GM12891 (cell line): ENCODE measurements around the gene SRGAP2B.
"Not testable (repeated sequence)": the region's sequence is repeated elsewhere in the genome, so short reads cannot be mapped to it uniquely, and the experiment has no call there.

ENCODE experiments used
- POLR2A ChIP-seq: IDR thresholded peaks from 2 replicates; pipeline ENCODE4 v1.6.1; 2011; ENCODE audit warnings: low read depth, low read length, control low read depth
- POLR2AphosphoS5 ChIP-seq: IDR thresholded peaks from 2 replicates; pipeline ENCODE4 v1.6.1; 2011; ENCODE audit warnings: low read depth, low read length, control low read depth
- SPI1 ChIP-seq: IDR thresholded peaks from 2 replicates; pipeline ENCODE4 v1.6.1; 2011; ENCODE audit warnings: low read depth, low read length, control low read depth
- TAF1 ChIP-seq: IDR thresholded peaks from 2 replicates; pipeline ENCODE4 v1.6.1; 2011; ENCODE audit warnings: low read depth, low read length, control low read depth

DNA sequence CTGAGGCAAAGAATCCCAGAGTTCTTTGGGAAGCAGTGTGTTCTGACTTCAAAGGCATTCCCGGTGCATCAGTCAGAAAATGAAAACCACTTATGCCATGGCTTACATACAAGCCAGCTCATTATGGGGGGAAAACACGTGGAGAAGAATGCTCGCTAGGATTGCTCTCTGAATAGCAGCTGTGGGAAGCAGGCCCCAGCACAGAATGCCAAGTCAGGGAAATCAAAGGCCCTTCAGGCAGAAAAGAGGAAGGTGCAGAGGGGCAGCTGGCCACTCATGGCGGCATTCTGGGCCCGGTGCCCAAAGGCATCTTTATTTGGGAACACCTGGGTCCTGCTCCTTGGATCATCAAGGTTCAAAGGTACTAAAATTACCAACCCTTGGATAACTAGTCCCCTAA, 184.4 kb downstream of the SRGAP2B start:
- TF ChIP-seq SPI1, POLR2A, POLR2AphosphoS5, TAF1: not testable (repeated sequence)
